Measurements from ENCODE around the gene ATG101. TPM values are rescaled to one million over a fixed set of nuclear protein-coding genes. Genes with fewer than 3 reads are reported as not detected.

The ATG101 gene
- total and polyA plus RNA-seq, 11 donors = 18.9 to 108 (median 24.1) TPM

- TF ChIP-seq CTCF (IDR thresholded peaks at IDR 0.05) = no peak
- TF ChIP-seq POLR2A (IDR thresholded peaks at IDR 0.05) = no peak
- Histone ChIP-seq H3K27ac (no peak overlapping the region), H3K4me3 (no peak overlapping the region), H3K4me1 (peaks cover 9 to 47% (median 29%) of the 10 kb centered on the region in 12 donors), H3K27me3 (no peaks in the 10 kb centered on the region), H3K36me3 (peaks cover 0 to 75% (median 57%) of the 10 kb centered on the region in 9 donors), H3K9me3 (no peaks in the 10 kb centered on the region)
- WGBS, 4 donors = 56 to 74% (median 69%) methylated on average over 2 to 3 of the region's 3 CpGs
- ATAC-seq (no peak), DNase-seq (no peak)
- intact Hi-C loops (cut with DNase I) = loop anchor here in 1 of 10 donors (2.0 kb wide), 1 partner anchor 44 kb away; no protein-coding TSS in a partner anchor
Measured at GRCh38 chr12:52074971-52075724, 5.4 kb downstream of the ATG101 start.

- TF ChIP-seq POLR2A (IDR thresholded peaks at IDR 0.05) (no peak), CTCF (IDR thresholded peaks at IDR 0.05) (no peak)
- H3K36me3 ChIP-seq = peaks cover 0 to 72% (median 57%) of the 10 kb centered on the region in 9 donors
- ATAC-seq (no peak), DNase-seq (no peak)
- 94 to 97% (median 95%) methylated on average over 16 of the region's 16 CpGs for WGBS, 4 donors
- no peak overlapping the region for H3K4me3 ChIP-seq
- intact Hi-C loops (cut with DNase I) = no loop called here
- H3K27me3 ChIP-seq = no peaks in the 10 kb centered on the region
- no peak overlapping the region for H3K27ac ChIP-seq
- peaks cover 6 to 48% (median 28%) of the 10 kb centered on the region in 12 donors for H3K4me1 ChIP-seq
- no peaks in the 10 kb centered on the region for H3K9me3 ChIP-seq
Measured at GRCh38 chr12:52076811-52077210, 7.0 kb downstream of the ATG101 start.

GRCh38 chr12:52078276-52078675 lies 8.5 kb downstream of the ATG101 start:
- Histone ChIP-seq H3K4me3 (no peak overlapping the region), H3K27ac (no peak overlapping the region), H3K9me3 (no peaks in the 10 kb centered on the region), H3K4me1 (peaks cover 6 to 54% (median 40%) of the 10 kb centered on the region in 12 donors), H3K27me3 (no peaks in the 10 kb centered on the region), H3K36me3 (peaks cover 0 to 58% (median 49%) of the 10 kb centered on the region in 9 donors)
- no peak for DNase-seq
- intact Hi-C loops (cut with DNase I) = no loop called here
- ATAC-seq = no peak
- WGBS, 4 donors = 86 to 100% (median 91%) methylated on average over 3 of the region's 3 CpGs
- no peak for TF ChIP-seq CTCF (IDR thresholded peaks at IDR 0.05)
- TF ChIP-seq POLR2A (IDR thresholded peaks at IDR 0.05) = no peak

GRCh38 chr12:52079576-52080402 lies 10.0 kb downstream of the ATG101 start, which contains the start of gene SMIM41:
Gene SMIM41 (plus strand): TSS chr12:52079704. CDS start chr12:52079780, 76 bp downstream.
- DNase-seq (peak in 1 of 5 donors; percentile 62), ATAC-seq (peak in 2 of 4 donors; percentile 16 to 20)
- Histone ChIP-seq H3K9me3 (no peaks in the 10 kb centered on the region), H3K36me3 (peaks cover 0 to 43% (median 34%) of the 10 kb centered on the region in 9 donors), H3K4me3 (peak within 1 kb of the TSS in 9 of 12 donors; percentile 15 to 53 (median 40)), H3K27ac (peak within 1 kb of the TSS in 8 of 12 donors; percentile 46 to 89 (median 74)), H3K4me1 (peaks cover 6 to 40% (median 31%) of the 10 kb centered on the region in 12 donors), H3K27me3 (no peaks in the 10 kb centered on the region)
- TF ChIP-seq CTCF (IDR thresholded peaks at IDR 0.05) (no peak), POLR2A (IDR thresholded peaks at IDR 0.05) (no peak)
- WGBS, 4 donors = 58 to 78% (median 75%) methylated on average over 28 to 87 of the region's 87 CpGs
- intact Hi-C loops (cut with DNase I) = loop anchor here in 6 of 10 donors (5.0 to 10.0 kb wide), 5 partner anchors 43 to 185 kb away; partner anchors contain the start of genes ACVRL1 (in 1 of the 6) and TAMALIN (in 1 of the 6)
